H54 (cell line): ENCODE measurements around the gene NTM.

Experiments
- DNase-seq: peaks from one replicate; pipeline ENCODE4 v3.0.0; 2011; ENCODE audit warnings: low spot score, mixed read lengths; ENCODE audit not compliant: insufficient read length
- FAIRE-seq: peaks from 3 replicates; lab custom pipeline; 2011; peaks lifted over from hg19 to GRCh38; lab: Jason Lieb, UNC
- POLR2A ChIP-seq: IDR thresholded peaks from 2 replicates; pipeline ENCODE4 v1.6.1; 2011; ENCODE audit warnings: low read depth, mild to moderate bottlenecking, low read length

The NTM gene

DNA sequence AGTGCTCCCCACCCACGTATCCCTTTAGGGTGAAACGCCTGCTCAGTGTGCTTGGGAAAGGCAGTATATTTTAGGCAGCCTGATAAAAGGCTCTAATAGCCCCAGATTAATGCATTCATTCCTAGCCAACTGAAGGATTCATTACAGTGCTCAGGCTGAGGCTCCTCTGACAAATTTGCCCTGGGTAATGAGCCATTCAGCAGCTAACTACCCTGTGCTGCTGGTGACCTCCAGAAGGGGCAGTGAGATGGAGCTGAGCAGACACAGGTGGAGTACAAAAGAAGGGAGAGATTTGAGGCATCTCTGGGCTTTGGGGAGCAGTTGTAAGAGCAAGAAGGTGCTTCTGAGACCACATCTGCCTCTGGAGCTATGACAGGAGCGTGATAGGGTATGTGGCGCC is 817.0 kb downstream of the NTM start:
- no peak for DNase-seq
- TF ChIP-seq POLR2A, result no peak
- FAIRE-seq, result no peak

DNA sequence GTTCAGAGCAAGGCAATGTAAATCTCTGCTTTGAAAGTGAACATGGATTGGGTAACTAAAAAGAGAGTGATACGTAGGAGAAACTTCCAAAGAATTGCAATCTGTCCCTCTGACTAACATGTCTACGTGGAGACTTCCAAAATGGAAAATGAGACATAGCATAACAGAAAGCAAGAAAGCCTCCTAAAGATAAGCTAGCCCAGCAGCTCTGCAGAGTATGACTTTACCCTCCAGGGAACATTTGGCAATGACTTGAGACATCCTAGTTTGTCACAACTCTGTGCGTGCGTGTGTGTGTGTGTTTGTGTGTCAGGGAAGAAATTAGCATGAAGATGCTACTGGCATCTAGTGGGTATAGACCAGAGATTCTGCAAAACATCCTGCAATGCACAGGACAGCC is 817.4 kb downstream of the NTM start:
- FAIRE-seq (no peak), DNase-seq (no peak)
- no peak for TF ChIP-seq POLR2A

DNA sequence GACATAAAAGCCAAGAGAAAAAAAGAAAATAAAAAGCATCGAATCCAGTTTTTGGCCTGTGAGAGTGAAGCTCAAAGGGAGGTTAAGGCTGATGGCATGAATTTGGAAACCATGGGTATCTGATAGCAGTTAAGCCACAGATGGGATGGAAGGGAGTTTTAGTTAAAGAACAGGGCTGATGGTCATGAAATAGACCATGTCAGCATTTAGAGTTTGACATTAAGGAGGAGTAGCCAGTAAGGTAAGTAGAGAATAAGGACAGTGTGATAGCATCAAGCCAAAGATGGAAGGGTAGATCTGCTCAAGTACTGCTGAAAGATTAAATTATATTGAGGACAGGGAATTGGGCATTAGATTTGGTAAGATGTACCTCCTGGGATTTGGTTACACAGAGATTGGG is 826.5 kb downstream of the NTM start:
- no peak for TF ChIP-seq POLR2A
- no peak for FAIRE-seq
- no peak for DNase-seq

DNA sequence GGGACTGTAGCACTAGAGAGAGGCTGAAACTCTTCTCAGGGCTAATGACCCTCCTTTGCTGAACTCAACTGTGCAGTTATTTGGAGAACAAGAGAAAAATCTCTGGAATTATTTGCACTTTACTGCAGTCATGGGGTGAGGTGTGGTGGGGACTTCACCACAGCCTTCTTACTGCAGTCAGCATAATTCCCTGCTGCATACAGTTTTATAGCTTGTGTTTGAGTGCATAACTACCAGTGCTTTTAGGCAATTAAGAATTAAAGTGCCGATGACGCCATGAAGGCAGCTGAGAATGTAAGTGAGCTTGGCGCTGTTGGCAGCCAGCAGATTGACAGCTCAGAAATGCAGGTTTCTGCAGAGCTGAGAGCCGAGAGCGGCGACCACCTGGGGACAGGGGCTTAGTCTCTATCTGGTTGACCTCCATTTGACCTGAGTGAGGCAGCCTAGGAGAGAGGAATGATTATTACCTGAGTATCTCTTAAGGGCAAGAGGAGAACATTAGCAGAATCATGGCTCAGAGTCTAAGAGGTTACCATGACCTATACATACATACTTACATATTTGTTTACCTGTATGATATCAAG is 830.0 kb downstream of the NTM start:
- FAIRE-seq (no peak), DNase-seq (no peak)
- no peak for TF ChIP-seq POLR2A

DNA sequence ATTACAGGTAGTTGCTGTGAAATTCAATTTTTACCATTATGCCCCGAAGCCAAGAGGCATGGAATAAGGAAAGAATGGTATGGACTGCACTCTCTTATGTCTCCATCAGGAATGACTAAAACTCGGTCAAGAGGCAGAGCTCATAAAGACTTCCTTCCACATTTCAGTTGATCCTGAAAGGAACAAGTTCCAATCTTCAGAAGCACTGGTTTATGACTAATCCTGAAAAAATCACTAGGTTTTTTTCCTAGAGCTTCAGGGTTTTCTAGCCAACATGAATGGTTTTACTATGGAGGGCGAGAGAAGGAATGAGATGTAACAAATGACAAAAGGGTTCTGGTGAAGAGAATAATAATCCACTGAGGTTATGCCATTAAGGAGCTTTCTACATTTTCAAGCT is 832.2 kb downstream of the NTM start:
- FAIRE-seq (no peak), DNase-seq (no peak)
- TF ChIP-seq POLR2A, result no peak

DNA sequence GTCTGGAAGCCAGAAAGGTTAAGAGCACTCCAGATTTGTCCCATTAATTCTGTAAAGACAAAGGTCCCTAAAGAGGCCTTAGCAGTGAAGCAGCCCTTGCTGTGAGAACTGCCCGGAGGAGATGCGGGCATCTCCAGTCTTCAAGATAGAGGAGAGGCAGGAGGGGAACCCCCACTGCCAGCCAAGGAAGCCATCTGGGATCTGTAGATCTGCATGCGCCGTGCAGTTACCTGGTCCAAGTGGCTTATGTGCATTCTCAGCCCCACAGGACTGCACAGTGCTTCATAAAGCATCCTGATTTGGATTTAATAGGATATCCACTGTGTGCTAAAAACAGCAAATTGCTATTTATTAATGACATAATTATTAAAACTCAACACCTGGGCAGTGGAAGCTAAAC is 834.6 kb downstream of the NTM start:
- FAIRE-seq, result no peak
- TF ChIP-seq POLR2A, result no peak

DNA sequence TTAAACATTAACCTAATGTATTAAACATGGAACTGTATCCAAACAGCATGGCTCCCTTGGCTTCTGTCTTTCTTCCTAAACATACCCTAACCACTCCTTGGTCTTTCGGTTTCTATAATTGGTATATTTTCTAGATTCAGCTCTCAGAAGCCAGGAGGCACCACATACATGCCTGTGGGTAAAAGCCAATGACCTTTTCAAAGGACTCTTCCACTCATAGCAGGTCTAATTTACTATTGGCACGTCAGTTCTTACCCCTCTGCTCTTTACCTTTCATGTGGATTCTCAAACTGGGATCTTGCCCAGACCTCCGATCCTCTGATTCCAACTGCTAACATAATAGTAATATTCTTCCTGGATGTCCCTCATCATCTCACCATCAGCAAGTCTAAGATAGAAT is 835.1 kb downstream of the NTM start:
- DNase-seq (no peak), FAIRE-seq (no peak)
- TF ChIP-seq POLR2A, result no peak

More for the DNA sequence above, 834.6 kb downstream of the NTM start:
- no peak for DNase-seq

DNA sequence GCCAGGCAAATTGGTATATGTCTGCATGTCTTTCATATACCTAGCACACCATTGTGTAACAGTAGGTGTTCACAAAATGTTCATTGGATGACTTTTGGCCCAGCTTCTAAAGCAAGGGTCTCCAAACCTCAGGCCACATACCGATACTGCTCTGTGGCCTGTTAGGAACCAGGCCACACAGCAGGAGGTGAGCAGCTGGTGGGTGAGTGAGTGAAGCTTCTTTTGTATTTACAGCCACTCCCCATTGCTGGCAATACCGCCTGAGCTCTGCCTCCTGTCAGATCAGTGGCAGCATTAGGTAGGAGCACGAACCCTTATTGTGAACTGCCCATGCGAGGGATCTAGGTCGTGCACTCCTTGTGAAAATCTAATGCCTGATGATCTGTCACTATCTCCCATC is 836.6 kb downstream of the NTM start:
- no peak for FAIRE-seq
- DNase-seq, result no peak
- TF ChIP-seq POLR2A, result no peak

DNA sequence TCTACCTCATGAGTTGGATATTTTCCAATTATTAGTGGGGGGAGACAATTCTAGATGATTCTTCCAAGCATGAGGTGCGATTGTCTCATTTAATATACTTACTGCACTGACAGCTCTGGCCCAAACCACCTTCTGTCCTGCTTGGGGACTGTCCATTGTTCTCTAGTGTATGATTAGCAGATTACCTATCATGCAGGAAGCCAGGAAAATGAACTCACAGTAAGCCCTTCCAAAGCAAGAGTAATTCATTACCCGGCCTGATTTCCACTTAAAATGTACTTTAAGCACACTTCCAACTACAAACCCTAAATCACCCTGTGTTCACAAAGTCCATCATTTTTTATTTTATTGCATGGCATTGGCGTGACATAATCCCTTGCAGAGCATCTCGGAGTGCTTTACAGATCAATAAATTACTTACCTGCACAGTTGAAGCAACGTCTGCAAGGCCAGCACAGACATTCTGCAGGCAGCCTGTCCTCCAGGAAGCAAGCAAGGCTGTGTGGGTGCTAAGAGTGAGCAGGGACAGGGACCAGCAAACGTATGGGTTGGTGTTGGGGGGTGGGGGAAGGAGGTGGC is 838.2 kb downstream of the NTM start:
- no peak for FAIRE-seq
- no peak for DNase-seq
- no peak for TF ChIP-seq POLR2A

DNA sequence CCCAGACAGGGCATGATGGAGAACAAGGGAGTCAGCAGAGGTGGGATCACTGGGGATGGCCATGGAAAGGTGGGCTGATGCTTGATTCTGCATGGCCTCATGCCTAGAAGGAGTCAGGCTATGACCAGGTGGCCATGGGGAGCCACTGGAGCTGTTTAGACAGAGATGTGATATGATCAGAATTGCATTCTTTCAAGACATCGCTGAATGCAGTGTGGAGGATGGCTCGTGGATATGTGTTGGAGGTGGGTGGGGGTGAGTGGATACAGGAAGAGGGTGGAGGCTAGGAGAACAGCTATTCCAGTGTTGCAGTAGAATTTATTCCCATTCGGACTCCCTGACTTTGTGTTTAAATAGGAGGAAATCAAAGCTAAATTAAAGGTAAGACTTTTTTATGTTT is 841.1 kb downstream of the NTM start:
- no peak for FAIRE-seq
- TF ChIP-seq POLR2A, result no peak
- DNase-seq, result no peak

DNA sequence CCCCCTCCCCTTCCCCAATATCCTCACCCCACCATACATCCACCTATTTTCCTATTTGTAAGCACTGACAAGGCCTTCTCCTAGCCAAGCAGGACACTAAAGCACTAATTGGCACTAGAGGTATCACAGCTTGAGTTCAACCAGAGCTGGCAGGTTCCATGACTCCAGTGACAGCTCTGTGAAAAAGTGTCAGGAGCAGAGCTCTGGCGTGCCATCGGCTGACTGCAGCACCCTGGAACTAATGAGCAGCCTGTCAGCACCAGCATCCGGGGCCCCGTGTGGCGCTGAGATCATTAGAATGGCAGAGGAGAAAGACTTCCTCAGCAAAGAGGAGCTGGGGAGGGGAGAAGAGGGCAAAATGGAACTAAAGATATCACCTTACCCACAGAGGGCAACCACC is 847.4 kb downstream of the NTM start:
- FAIRE-seq, result no peak
- TF ChIP-seq POLR2A, result no peak
- DNase-seq, result no peak

DNA sequence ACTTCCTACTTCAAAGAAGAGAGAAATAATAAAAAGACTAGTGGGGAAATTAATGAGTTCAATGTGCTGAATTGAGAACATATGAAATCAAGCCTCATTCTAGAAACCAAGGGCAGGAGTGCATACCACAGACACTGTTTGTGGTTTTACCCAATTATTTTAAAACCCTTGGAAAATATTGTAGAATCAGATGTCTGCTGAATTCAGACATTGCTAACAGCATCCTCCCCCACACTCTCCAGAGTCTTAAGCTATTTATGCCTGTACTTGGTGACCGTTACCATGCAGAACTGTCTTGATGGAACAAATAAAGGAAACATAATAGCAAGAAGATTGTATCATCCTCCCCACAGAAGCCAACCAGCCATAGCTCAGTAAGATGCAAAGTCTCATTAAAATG is 850.1 kb downstream of the NTM start:
- TF ChIP-seq POLR2A, result no peak
- DNase-seq (no peak), FAIRE-seq (no peak)

DNA sequence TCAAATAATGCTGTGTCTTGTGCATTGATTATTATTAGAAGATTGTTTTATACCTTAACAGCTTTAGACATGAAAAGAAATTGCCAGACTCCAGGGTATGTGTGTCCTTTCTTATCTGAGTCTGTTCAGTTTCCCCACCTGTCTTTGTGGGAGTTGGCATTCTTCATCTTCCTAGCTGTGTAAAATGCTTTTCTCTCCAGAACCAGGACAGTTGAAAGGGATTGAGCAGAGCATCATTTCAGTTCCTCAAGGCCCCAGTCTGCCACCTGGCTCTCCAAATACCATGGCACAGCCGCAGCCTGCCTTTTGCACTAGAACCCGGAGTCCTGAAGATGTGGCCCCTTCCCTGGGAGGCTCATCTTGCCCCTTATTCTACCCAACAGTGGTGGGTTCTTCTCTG is 851.9 kb downstream of the NTM start:
- no peak for DNase-seq
- FAIRE-seq, result no peak
- TF ChIP-seq POLR2A, result no peak

DNA sequence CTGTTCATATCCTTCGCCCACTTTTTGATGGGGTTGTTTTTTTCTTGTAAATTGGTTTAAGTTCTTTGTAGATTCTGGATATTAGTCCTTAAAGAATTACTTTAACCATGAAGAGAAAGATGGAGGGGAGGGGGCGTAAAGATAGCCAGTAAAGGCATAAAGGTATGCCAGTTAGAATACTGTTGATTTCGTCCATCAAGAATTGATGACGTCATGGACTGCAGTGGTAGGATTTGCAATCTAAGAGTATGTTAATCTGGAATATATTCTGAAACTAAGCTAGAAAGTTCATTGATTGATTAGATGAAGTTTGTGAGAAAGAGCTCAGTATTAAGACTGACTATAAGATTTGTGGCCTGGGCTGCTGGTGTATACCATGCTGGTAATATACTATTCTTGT is 856.1 kb downstream of the NTM start:
- FAIRE-seq (no peak), DNase-seq (no peak)
- TF ChIP-seq POLR2A, result no peak

DNA sequence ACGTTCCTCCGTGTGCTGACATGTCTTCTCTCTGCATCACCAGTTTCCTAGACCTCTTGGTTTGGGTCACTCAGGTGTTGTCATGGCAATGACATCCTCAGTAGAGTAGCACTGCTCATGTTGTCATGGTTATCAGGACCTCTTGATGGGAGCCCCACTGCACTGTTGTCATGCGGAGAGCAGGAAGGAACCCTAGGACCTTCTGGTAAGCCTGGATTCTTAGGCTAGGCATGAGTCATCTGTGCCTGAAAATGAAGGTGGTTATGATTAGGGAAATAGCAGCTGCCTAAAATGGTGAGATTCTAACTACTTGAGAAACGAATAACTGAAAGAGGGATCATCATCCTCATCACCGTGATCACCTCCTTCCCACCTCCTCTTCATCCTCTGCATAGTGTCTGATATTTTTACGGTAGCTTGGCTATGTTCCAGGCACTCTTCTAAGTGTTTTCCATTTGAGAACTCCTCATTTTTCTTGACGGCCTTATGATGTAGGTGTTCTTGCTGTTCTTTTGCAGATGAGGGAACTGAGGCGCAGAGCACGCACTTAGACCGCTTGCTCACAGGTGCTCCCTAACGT is 858.4 kb downstream of the NTM start:
- no peak for FAIRE-seq

More for the DNA sequence above, 858.4 kb downstream of the NTM start:
- TF ChIP-seq POLR2A, result no peak
- DNase-seq, result no peak
